SU-DHL-6 (cell line): Measurements from ENCODE around the gene NEK6.

Source experiments
- EZH2phosphoT487 ChIP-seq: fragments of 200-600 bp; sonication (generic), shearing (Covaris generic); conservative IDR thresholded peaks from 2 replicates; pipeline ENCODE4 v1.6.1; 2018; ENCODE audit warnings: mild to moderate bottlenecking, antibody characterized with exemption, low read length, moderate library complexity, mixed read lengths
- TF ChIP-seq, protein P1 (sequence below): fragments of 200-600 bp; sonication (generic); IDR thresholded peaks from one replicate; pipeline ENCODE4 v1.5.1; 2017; ENCODE audit warnings: antibody characterized with exemption, mild to moderate bottlenecking, low read length, moderate library complexity; ENCODE audit not compliant: insufficient read depth, poor library complexity, severe bottlenecking

DNA sequence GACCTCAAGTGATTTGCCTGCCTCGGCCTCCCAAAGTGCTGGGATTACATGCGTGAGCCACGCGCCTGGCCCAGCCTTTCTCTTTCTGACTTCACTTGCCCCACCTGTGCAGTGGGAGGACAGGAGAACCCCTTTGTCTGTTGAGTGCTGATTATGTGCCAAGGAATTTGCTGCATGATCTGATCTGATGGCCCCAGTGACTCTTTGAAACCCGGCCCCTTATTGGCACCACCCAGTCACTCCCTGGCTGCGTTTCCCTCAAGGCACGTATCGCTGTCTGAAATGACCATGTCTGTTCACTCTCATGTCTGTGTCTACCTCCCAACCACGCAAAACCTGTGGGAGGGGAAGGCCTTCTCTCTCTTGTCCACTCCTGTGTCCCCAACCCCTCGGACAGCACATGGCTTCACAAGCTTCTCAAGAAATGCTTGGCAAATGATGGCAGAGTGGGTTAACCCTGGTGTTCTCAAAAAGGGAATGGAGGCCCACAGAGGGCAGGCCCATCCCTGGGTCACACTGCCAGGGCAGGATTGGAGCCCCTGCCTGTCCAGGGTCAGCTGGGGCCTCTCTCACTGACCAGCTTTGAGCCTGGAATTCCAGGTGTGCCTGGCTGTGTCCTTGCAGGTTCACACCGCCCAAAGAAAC, 21.9 kb downstream of the NEK6 start:
- TF ChIP-seq, protein P1, sequence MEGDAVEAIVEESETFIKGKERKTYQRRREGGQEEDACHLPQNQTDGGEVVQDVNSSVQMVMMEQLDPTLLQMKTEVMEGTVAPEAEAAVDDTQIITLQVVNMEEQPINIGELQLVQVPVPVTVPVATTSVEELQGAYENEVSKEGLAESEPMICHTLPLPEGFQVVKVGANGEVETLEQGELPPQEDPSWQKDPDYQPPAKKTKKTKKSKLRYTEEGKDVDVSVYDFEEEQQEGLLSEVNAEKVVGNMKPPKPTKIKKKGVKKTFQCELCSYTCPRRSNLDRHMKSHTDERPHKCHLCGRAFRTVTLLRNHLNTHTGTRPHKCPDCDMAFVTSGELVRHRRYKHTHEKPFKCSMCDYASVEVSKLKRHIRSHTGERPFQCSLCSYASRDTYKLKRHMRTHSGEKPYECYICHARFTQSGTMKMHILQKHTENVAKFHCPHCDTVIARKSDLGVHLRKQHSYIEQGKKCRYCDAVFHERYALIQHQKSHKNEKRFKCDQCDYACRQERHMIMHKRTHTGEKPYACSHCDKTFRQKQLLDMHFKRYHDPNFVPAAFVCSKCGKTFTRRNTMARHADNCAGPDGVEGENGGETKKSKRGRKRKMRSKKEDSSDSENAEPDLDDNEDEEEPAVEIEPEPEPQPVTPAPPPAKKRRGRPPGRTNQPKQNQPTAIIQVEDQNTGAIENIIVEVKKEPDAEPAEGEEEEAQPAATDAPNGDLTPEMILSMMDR = no peak
- no peak for TF ChIP-seq EZH2phosphoT487
